Kidney glomerular epithelial cell (primary cell): ENCODE results near the gene STAT5A.
"Not testable (repeated sequence)": the region's sequence is repeated elsewhere in the genome, so short reads cannot be mapped to it uniquely, and the experiment has no call there.

Experiments
- DNase-seq: peaks from one replicate; lab custom pipeline; 2025; lab: John Stamatoyannopoulos, UW

STAT5A gene

DNA sequence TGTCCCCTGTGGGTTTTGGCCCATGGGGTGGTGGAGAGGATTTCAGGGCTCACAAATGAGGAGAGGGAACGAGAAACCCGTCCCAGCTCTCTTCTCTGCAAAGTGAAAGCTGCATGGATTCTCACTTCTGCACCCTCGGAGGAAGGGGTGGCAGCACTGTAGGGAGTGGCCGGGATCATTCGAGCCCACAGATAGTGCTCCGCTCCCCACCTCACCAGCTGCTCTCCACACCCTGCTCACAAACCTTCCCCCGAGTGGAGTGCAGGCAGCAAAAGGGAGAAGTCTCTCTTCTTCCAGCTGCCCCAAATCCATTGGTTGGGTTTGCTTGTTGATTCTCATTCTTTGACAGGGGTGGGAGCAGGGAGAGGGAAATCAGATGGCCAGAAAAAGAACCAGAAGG, 20.1 kb downstream of the STAT5A start:
- DNase-seq, result no peak

- no peak for DNase-seq
Observed at GRCh38 chr17:42309142-42309541, 20.8 kb downstream of the STAT5A start.

GRCh38 chr17:42309986-42310786, 21.9 kb downstream of the STAT5A start:
- DNase-seq, result no peak

GRCh38 chr17:42310787-42311215, 22.5 kb downstream of the STAT5A start:
- no peak for DNase-seq

- peak; percentile 75 for DNase-seq
Observed at GRCh38 chr17:42311240-42312034, 23.1 kb downstream of the STAT5A start.

DNA sequence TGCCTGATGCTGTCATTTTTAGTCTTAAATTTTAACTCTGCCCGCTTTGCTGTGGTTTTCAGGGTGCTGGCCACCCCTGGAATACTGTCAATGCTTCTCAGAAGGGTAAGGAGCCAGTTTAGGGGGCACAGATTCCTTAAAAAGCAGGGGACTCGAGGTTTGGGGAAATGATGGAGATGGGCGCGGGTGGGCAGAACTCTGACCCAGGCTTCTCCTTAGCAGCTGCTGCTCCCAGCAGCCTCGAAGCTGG, 23.7 kb downstream of the STAT5A start:
- no peak for DNase-seq

GRCh38 chr17:42312285-42313130, 24.2 kb downstream of the STAT5A start:
- peak; percentile 32 for DNase-seq

DNA sequence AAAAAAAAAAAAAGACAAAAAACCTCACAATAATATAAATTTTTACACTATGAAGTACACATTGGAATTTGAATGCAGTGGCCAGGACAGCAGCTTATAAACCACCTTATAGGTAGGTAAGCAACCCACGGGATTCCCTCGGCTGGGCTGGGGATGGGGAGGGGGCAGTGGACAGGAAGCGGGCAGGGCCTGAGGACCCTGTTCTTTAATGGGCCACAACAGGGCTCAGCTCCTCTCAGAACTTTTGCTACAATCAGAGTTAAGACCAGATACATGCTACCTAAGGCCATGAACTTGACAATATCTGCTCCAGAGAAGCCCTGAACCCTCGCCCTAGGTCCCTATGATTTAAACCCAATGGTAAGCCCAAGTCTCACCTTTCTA, 25.1 kb downstream of the STAT5A start:
- DNase-seq, result no peak

DNA sequence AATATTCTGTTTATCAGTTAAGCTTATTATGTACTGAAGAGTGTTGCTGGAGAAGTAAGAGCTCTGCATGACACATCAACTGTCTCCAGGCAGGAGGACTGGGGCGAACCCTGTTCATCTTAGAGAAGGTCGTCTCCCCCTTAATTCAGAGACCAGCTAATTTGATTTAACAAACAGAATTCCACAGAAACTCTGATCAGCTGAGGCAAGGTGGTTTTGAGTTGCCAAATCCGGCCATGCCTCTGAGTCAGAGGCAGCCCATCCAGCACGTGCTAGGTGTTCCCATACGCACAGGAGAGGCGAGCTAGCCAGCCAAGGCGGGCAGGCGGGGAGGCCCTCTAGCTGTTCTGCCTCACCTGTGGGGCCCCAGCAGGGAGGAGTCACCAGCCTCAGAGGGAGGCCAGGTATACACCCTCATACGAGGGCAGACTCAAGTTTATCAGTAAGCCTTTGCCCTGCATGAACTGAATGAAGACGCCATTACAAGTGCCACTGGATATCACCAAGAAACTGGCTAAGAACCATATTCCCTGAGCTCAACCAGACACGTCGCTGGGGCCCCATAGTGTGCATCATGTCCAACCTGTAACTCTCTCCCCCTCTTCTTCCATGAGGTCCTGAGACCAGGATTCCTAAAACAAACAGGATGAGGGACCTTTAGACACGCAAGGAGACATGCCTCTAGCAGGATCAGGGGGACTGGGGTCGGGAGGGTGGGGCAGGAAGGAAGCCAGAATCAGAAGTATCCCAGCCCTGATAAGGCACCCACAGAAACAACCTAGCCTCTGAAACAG, 25.7 kb downstream of the STAT5A start:
- DNase-seq, result no peak

- no peak for DNase-seq
Observed at GRCh38 chr17:42315402-42316156, 27.3 kb downstream of the STAT5A start.

DNA sequence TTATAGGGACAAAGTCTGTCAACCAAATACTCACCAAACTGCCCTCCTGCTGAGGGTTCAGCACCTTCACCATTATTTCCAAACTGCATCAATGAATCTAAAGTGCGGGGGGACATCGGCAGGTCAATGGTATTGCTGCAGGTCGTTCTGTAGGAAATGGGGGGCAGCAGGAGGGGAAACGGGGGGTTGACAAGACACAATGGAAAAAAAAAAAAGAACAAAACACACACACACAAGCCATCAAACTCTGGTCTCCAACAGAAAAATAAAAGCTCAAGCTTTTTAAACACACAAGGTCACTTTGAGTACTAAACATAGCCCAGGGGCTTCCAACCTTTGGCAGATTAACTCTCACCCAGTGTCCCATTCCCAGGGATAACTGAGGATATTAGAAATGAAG, 28.5 kb downstream of the STAT5A start:
- DNase-seq, result no peak

DNA sequence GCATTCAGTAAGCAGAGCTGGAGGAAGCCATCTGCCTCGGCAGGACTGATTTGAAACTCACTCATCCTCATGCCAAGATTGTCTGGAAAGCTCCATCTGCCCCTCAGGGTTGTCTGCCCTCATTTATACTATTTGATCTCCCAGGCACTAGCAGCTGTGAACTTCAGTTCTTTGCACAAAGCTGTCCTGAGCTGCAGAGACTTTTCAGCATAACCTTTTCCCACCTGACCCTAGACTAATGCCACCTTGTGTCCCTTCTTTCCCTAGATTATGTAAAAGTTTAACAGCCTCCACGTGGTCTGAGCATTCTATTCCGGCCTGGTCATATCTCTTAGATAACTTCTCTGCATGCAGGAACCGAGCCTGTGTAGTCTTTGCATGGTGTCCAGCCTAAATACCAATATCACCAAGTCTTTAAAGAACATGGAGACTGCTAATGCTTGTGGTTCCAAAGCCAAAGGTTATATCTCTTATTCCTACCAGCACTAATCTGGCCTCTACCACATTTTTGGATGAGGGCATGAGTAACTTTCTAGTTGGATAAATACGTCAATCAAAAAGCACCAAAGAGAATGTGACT, 29.1 kb downstream of the STAT5A start:
- no peak for DNase-seq

DNA sequence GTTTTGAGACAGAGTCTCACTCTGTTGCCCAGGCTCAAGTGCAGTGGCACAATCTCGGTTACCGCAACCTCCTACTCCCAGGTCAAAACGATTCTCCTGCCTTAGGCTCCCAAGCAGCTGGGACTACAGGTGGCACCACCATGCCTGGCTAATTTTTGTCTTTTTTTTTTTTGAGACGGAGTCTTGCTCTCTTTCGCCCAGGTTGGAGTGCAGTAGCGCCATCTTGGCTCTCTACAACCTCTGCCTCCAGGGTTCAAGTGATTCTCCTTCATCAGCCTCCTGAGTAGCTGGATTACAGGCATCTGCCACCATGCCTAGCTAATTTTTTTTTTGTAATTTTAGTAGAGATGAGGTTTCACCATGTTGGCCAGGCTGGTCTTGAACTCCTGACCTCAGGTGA, 29.7 kb downstream of the STAT5A start:
- not testable (repeated sequence) for DNase-seq

- no peak for DNase-seq
Observed at GRCh38 chr17:42321555-42321954, 33.3 kb downstream of the STAT5A start.

GRCh38 chr17:42322382-42323267, 34.3 kb downstream of the STAT5A start:
- DNase-seq, result peak; percentile 78

- DNase-seq, result no peak
Observed at GRCh38 chr17:42323268-42323773, 35.0 kb downstream of the STAT5A start.

DNA sequence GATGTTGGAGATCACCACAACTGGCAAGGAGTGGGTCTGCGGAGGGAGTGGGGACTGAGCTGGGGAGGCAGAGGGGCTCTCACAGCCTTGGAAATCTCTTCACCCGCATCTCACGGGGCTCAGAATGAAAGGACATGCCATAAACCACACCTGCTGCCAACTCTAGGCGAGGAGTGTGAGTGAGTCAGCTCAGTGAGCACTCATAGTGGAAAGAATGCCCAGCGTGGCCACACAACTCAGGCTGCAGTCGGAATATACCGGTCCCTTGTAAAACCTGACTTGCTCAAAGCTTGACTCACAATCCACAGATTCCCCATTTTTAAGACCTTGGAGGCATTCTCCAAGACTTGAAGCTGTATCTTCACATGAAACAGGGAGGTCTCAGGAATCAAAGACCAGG, 36.7 kb downstream of the STAT5A start:
- peak; percentile 90 for DNase-seq

DNA sequence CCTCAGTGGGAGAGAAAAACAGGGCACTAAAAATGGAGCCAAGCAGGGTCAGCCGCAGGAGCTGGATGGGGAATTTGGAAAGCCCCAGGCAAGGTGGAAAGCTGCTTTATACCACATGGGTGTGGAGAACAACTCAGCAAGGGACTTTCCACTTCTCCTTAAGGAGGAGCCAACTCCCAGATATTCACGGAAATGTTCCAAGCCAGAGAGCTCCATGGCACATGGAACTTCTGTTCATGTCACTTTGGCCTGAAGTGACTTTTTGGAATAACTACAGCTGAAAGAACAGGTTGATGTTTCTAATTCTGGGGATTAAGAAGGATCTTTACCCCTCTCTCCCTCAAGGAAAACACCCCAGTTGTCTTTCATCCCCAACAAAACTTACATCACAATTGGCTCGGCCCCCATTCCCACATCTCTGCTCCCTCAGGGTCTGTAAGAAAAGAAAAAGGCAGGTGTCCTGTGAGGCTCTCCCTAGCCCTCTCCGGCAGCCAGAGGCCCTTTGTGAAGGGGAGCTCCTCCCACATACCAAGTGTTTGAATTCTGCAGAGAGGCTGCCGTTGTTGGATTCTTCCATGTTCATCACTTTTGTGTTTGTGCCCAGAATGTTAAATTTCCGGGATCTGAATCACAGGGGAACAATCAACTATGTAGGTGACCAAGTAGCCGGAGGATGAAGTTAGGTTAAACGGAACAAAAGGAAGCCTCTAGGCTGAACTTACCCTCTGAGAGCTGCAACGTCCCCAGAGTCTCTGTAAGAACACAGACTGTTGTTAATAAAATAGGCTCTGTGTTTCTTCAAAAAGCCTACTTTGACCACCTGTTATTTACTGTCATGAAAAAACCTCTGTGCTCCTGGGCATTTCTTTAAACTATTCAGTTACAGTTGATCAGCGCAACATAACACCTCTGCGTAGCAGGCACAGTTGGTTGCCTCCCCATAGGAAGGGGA, 41.0 kb downstream of the STAT5A start:
- DNase-seq, result peak; percentile 63
